AG09309 (cell line): ENCODE results near the gene UCN.
"Not testable (repeated sequence)": the region's sequence is repeated elsewhere in the genome, so short reads cannot be mapped to it uniquely, and the experiment has no call there.

Experiments
- DNase-seq: peaks from one replicate; pipeline ENCODE4 v3.0.0-alpha.2; 2010; ENCODE audit warnings: low read depth
- H3K4me3 ChIP-seq: 2 replicates; pipeline ENCODE4 v1.5.1; 2011; ENCODE audit warnings: mild to moderate bottlenecking, low read depth, low read length, moderate library complexity; ENCODE audit not compliant: control insufficient read depth
- CTCF ChIP-seq: IDR thresholded peaks from 2 replicates; pipeline ENCODE4 v1.5.1; 2011; ENCODE audit warnings: mild to moderate bottlenecking, low read depth, low read length, inconsistent platforms; ENCODE audit not compliant: insufficient read depth, control insufficient read depth; ENCODE audit errors: missing control alignments

UCN gene

GRCh38 chr2:27307287-27307544 lies 1.0 kb downstream of the UCN start:
- DNase-seq: no peak
- H3K4me3 ChIP-seq: no peak overlapping the region
- no peak for TF ChIP-seq CTCF

DNA sequence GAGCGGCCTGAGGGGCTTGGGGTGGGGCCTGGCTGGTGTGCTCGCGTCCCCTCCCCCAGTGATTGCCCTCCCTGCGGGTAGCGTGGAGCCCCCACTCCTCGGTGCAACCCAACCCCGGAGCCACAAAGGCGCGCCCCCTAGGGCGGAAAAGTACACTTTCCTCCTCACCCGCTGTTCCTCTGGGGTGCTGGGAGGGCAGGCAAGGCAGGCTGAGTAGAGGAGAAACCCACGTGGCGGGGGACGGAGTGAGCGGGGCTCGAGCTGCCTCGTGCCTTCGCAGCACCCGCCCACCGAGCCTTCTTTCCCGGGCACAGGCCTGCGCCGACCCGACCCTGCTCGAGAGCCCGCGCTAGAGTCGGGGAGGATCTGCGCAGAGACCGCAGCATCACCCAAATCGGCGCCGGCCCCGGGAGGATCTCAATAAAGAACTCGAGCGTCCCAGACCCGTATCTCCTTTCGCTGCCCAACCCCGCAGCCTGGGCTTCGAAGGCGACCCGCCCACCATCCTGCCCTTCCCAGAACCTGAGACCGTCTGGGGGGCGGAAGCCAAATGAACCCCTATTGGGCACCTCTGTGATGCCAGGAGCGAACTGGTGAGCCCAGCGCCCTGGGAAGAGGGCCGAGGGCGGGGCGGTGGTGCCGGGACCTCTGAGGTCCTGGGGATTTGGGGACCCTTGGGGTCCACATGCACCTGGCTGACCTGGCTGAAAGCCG lies 1.5 kb downstream of the UCN start:
- H3K4me3 ChIP-seq: no peak overlapping the region
- DNase-seq: no peak

GRCh38 chr2:27306136-27306535 lies 2.1 kb downstream of the UCN start:
- no peak overlapping the region for H3K4me3 ChIP-seq
- no peak for TF ChIP-seq CTCF
- no peak for DNase-seq

More for the DNA sequence above, 1.5 kb downstream of the UCN start:
- no peak for TF ChIP-seq CTCF

DNA sequence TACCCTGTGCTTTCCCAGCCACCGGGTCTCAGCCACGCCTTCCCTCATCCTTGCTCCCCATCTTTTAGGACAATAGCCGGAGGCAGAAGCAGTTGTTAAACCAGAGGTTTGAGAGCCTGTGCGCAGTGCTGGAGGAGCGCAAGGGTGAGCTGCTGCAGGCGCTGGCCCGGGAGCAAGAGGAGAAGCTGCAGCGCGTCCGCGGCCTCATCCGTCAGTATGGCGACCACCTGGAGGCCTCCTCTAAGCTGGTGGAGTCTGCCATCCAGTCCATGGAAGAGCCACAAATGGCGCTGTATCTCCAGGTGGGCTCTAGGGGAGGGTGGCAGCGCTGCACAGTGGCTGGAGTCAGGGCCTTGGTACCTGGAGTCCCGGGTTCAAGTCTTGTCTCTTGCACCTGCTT lies 2.7 kb downstream of the UCN start:
- no peak for DNase-seq
- TF ChIP-seq CTCF: no peak
- H3K4me3 ChIP-seq: no peak overlapping the region

- TF ChIP-seq CTCF: no peak
- no peak for DNase-seq
- H3K4me3 ChIP-seq: no peak overlapping the region
These were observed 3.6 kb downstream of the UCN start for GRCh38 chr2:27304488-27305240.

GRCh38 chr2:27303093-27304025 lies 4.9 kb downstream of the UCN start:
- peak; percentile 78 for TF ChIP-seq CTCF
- no peak for DNase-seq
- no peak overlapping the region for H3K4me3 ChIP-seq

GRCh38 chr2:27300606-27301005 lies 7.6 kb downstream of the UCN start:
- H3K4me3 ChIP-seq, DNase-seq: not testable (repeated sequence)
